NOMO-1 treated with DMSO at 0.1 percent for 48 hours (cell line): ENCODE results near the gene DPYSL3.
A peak's percentile ranks its signal among the peaks of the same experiment; 100 is the strongest.
"Not testable (repeated sequence)": the region's sequence is repeated elsewhere in the genome, so short reads cannot be mapped to it uniquely, and the experiment has no call there.

Experiments
- DNase-seq: peaks from one replicate; lab custom pipeline; 2025; ENCODE audit not compliant: unreplicated experiment; lab: John Stamatoyannopoulos, UW

Gene DPYSL3

GRCh38 chr5:147509710-147510651 is at the start of gene DPYSL3:
Gene DPYSL3, minus strand, starts transcription at chr5:147510068. Its CDS starts 210 bp downstream, at chr5:147509858.
- no peak for DNase-seq

- DNase-seq: peak; percentile 11
Measured at GRCh38 chr5:147558826-147559225, 49.0 kb upstream of the DPYSL3 start.

DNA sequence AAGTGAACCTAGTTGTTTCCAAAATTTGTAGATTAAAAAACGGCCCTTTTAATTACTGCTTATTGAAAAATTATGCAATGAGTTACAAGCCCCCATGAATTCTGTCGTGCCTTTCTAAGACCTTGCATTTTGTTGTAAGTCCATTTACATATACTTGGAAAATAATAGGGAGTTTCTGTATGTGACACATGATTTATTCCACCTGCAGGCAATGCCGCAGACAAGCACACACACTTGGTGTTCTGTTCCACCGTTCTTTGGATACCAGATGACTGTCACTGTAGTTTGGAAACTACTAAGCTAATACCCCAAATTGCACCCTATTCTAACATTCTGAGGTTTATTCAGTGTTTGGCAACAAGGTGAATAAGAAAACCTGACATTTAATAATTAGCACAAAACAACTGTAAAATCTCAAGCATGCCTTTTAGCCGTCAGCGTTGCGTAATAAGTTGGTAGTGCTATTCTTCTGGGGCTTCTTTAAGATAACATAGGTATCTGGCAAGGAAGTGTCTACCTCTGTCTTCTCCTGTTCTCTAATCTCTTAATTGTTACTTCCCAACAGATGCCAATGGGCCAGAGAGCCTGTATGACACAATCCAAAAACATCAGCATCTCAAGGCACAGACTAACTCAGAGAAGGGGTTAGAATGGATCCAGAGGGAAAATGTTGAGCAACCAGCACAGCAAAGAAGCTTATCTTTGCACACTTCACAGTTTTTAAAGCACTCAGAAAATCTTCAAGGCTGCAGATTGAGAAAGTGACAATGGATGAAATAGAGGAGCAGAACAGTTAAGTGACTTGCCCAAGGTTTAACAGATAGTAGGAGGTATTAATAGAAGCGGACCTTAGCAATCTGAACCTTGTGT is 48.2 kb upstream of the DPYSL3 start:
- no peak for DNase-seq

- DNase-seq: peak; percentile 32
Measured at GRCh38 chr5:147555176-147555575, 45.3 kb upstream of the DPYSL3 start.

DNA sequence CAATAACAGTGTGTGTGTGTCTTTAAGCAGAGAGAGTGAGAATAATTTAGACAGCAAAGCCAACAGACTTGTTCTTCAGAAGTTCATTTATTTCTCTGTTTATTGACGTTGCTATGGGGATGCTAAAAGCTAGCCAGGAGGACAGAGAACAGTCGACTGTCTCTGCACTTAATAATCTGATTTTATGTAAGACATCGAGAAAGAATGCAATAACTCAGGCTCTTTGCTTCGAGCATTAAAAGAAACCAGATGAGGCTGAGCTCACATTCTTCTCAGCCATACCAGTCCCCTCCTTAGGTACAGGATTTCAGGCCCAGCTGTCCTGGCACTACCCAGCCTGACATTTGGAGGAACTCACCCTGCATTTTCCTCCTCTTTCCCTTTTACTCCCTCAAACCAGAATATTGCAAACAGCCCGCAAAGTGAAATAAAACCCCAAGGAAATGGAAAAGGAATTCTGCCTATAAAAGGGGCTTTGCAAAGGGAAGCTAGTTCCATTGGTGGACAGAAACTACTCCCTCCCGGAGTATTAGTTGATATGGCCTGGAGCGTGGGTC is 44.5 kb upstream of the DPYSL3 start:
- no peak for DNase-seq

DNA sequence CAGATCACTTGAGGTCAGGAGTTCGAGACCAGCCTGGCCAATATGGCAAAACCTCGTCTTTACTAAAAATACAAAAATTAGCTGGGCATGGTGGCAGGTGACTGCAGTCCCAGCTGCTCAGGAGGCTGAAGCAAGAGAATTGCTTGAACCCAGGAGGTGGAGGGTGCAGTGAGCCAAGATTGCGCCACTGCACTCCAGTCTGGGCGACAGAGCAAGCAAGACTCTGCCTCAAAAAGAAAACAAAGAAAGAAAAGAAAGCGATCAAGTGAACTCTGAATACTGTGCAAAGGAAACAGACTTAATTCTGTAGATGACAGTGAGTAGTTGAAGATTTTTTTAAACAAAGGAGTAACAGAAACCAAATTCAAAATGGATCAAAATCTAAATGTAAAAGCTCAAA is 43.9 kb upstream of the DPYSL3 start:
- not testable (repeated sequence) for DNase-seq

- no peak for DNase-seq
Measured at GRCh38 chr5:147552897-147553296, 43.0 kb upstream of the DPYSL3 start.

DNA sequence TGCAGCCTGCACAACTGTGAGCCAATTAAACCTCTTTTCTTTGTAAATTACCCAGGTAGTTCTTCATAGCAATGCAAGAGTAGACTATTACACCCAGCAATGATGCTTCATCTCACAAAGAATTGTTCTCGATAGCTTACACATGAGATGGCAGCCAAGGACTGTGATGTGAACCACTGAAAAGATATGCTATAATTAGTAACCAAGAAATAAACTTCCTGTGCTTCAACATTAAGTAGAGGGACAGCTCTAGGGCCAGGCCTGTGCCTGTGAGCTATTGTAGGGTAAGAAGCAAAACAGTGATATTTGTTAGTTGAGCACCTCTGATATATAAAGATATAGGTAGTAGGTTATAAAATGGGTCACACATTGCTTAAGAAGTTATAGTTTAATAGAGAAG is 41.8 kb upstream of the DPYSL3 start:
- DNase-seq: no peak

- DNase-seq: no peak
Measured at GRCh38 chr5:147547730-147548129, 37.9 kb upstream of the DPYSL3 start.

DNA sequence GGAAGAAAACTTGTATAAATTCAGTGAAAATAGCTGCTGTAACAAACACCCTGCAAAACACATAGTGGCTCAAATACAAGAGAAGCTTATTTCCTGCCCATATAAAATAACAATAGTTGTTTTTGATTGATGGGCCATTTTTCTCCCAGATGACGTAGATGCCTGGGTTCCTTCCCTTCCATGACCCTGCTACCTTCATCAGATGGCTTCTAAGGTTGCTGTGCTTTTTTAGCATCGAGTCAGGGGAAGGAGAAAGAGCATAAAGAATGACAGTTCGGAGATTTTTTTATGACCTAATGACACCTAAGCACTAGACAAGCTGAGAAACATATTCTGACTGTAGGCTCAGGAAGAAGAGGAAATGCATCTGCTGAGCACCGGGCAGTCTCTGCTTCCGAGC is 34.7 kb upstream of the DPYSL3 start:
- no peak for DNase-seq

DNA sequence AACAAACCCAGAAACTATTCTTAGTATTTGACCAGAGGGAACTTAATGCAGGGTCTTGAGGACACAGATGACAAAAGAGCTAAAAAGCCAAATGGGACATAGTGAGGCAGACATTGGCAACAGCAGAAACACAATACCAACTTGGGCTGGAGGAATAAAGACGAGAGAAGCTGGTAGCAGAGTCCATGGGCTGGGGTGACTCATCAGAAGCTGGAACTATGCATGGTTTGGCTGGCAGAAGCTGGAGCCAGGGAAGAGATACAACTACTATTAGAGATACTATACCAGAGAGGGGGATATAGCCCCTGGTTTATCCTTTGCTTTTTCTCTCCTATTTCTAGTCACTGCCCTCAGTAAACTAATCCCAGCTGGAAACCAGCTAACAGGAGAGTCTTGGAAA is 29.2 kb upstream of the DPYSL3 start:
- DNase-seq: no peak

- no peak for DNase-seq
Measured at GRCh38 chr5:147538236-147538635, 28.4 kb upstream of the DPYSL3 start.

- DNase-seq: no peak
Measured at GRCh38 chr5:147534172-147534951, 24.5 kb upstream of the DPYSL3 start.

- DNase-seq: no peak
Measured at GRCh38 chr5:147532156-147532555, 22.3 kb upstream of the DPYSL3 start.

- DNase-seq: no peak
Measured at GRCh38 chr5:147530530-147531389, 20.9 kb upstream of the DPYSL3 start.

DNA sequence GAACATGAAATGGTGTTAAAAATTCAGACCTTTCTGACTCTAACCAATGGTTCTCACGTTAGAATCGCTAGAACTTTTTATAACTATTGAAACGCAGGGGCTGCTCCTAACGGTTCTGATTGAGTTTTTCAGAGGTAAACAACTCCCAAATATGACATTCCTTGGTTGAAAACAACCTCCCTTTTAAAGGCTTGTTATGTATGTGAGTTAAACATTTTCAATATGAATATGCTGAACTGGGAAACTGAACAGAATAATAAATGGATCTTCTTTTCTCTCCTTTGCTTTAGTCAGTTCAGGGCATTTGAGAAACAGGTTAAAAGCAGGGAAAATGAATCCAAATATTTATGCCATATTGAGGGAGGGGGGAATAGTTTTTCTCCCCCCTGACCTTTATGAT is 13.2 kb upstream of the DPYSL3 start:
- DNase-seq: no peak

DNA sequence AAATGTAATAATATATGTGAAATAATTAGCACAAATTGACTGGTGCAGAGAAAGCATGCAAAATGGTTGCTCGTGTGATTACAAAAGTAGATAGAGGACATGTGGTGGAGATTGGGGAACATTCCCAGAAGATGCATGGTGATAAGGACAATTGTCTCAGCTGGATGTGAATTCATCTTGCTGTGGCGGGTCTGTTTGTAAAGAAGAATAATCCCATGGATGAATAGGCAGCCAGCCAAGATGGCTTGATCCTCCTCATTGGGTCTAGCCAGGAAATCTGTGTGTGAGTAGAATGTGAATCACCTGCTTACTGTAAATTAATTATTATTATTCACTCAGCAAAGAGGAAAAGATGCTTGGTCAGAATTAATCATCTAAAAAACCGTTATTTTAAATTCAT is 12.6 kb upstream of the DPYSL3 start:
- DNase-seq: no peak

GRCh38 chr5:147520450-147520849 is 10.6 kb upstream of the DPYSL3 start:
- no peak for DNase-seq

GRCh38 chr5:147519380-147519779 is 9.5 kb upstream of the DPYSL3 start:
- no peak for DNase-seq

- no peak for DNase-seq
Measured at GRCh38 chr5:147517383-147517782, 7.5 kb upstream of the DPYSL3 start.
